Fibroblast of the aortic adventitia (primary cell): ENCODE results near the gene CCNC. TPM values are rescaled to one million over a fixed set of nuclear protein-coding genes. Genes with fewer than 3 reads are reported as not detected.

Source experiments
- DNase-seq: peaks from one replicate; pipeline ENCODE4 v3.0.0-alpha.2; 2010; ENCODE audit warnings: low read depth
- H3K4me3 ChIP-seq: 2 replicates; pipeline ENCODE4 v1.5.1; 2011; ENCODE audit warnings: low read depth, mild to moderate bottlenecking, control low read depth, low read length, moderate library complexity
- CTCF ChIP-seq: IDR thresholded peaks from 2 replicates; pipeline ENCODE4 v1.5.1; 2011; ENCODE audit warnings: mild to moderate bottlenecking, low read length, control low read depth, inconsistent platforms; ENCODE audit not compliant: insufficient read depth
- total RNA-seq: library from RNA; depleted of rRNA; stranded (reverse); fragments of >200 nt; gene quantifications from 2 replicates; pipeline ENCODE4 v1.2.3, GENCODE V29; 2012; ENCODE audit warnings: low replicate concordance

CCNC gene
- total RNA-seq, 1 donor = 52.4 TPM

- H3K4me3 ChIP-seq = no peak overlapping the region
- TF ChIP-seq CTCF = no peak
- DNase-seq = no peak
Observed at GRCh38 chr6:99547526-99547925, 20.9 kb downstream of the CCNC start.

- no peak for TF ChIP-seq CTCF
- H3K4me3 ChIP-seq = no peak overlapping the region
- DNase-seq = no peak
Observed at GRCh38 chr6:99545442-99545841, 23.0 kb downstream of the CCNC start.

- peak; percentile 13 for TF ChIP-seq CTCF
- H3K4me3 ChIP-seq = no peak overlapping the region
- no peak for DNase-seq
Observed at GRCh38 chr6:99543968-99544367, 24.5 kb downstream of the CCNC start.

GRCh38 chr6:99530627-99531026 is 37.8 kb downstream of the CCNC start:
- no peak overlapping the region for H3K4me3 ChIP-seq
- no peak for DNase-seq
- TF ChIP-seq CTCF = no peak

GRCh38 chr6:99522531-99522930 is 45.9 kb downstream of the CCNC start:
- peak; percentile 53 for DNase-seq
- H3K4me3 ChIP-seq = no peak overlapping the region
- no peak for TF ChIP-seq CTCF

- no peak for TF ChIP-seq CTCF
- DNase-seq = peak; percentile 76
- H3K4me3 ChIP-seq = peak overlapping the region; percentile 99
Observed at GRCh38 chr6:99521633-99522151, 46.8 kb downstream of the CCNC start.

- peak; percentile 80 for DNase-seq
- peak overlapping the region; percentile 99 for H3K4me3 ChIP-seq
- peak; percentile 96 for TF ChIP-seq CTCF
Observed at GRCh38 chr6:99520855-99521632, 47.4 kb downstream of the CCNC start.
